ENCODE data around the gene IFNL4.
"Not testable (repeated sequence)": the region's sequence is repeated elsewhere in the genome, so short reads cannot be mapped to it uniquely, and the experiment has no call there.

The IFNL4 gene

DNA sequence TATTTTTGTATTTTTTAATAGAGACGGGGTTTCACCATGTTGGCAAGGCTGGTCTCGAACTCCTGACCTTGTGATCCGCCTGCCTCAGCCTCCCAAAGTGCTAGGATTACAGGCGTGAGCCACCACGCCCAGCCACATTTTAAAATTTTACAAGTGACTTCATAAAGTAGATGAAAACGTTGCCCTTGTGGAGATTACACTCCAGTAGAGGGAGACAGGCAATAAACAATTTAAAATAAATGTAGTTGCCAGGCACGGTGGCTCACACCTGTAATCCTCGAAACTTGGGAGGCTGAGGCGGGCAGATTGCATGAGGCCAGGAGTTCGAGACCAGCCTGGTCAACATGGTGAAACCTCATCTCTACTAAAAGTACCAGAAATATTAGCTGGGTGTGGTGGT lies 29.5 kb downstream of the IFNL4 start:
- DNase-seq = peak in 1 of 2 donors; percentile 23

DNA sequence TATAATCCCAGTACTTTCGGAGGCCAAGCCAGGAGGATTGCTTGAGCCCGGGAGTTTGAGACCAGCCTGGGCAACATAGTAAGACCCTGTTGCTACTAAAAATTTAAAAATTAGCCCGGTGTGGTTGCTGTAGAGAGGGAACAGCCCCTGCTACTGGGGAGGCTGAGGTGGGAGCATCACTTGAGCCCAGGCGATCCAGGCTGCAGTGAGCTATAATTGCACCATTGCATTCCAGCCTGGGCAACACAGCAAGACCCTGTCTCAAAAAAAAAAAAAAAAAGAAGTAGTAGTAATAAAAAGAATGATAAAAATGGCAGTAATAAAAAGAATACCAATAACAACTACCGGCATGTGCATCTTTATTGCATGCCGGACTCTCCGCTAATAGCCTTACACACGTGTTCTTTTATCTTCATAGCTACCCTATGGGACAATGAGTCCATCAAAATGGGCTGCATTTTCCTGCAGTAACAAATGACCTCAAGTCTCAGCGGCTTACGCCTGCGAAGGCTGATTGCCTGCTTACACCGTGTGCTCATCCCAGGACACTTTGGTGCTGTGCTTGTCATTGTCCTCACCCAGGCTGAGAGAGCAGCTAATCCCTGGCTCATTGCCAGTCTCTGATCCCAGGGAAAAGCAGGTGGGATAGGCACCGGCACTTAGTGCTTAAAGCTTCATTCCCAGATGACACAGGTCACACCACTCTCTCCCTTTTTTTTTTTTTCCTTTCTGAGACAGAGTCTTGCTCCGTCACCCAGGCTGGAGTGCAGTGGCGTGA lies 30.2 kb downstream of the IFNL4 start:
- no peak for DNase-seq

DNA sequence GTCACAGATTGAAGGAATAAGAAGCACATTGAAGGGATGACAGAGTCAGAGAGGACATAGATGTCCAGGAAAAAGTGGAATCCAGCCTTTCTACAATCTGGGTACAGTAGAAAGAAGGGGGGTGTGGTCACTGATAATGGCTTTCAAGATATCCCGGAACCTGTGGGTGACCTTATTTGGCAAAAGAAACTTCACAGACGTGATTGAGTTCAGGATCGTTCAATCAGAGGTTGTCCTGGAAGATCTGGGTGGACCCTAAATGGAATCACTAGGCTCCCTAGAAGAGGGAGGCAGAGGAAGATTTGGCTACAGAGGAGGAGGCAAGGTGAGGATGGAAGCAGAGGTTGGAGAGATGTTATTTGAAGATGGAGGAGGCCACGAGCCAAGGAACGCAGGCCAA lies 31.6 kb downstream of the IFNL4 start:
- no peak for DNase-seq

- DNase-seq = not testable (repeated sequence)
These were observed 33.3 kb downstream of the IFNL4 start for GRCh38 chr19:39215323-39215722.

DNA sequence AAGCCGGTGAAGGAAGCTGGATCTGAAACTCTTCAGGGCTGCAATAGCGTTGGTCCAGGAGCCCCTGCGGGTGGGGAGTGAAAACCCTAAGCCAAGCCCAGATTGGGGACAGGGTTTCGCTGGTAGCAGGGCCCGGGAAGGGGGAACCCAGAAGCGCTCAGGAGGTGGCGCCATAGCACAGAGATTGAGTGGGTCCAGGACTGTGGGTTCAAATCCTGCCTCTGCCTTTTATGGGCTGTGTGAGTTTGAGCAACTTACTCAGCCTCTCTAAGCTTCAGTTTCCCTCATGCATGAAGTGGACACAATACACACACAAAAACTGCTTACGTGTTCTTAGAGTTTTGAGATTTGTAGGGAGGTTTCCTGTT lies 36.3 kb downstream of the IFNL4 start:
- DNase-seq = peak; percentile 46 to 74

- DNase-seq = no peak
These were observed 36.8 kb downstream of the IFNL4 start for GRCh38 chr19:39211731-39212374.

DNA sequence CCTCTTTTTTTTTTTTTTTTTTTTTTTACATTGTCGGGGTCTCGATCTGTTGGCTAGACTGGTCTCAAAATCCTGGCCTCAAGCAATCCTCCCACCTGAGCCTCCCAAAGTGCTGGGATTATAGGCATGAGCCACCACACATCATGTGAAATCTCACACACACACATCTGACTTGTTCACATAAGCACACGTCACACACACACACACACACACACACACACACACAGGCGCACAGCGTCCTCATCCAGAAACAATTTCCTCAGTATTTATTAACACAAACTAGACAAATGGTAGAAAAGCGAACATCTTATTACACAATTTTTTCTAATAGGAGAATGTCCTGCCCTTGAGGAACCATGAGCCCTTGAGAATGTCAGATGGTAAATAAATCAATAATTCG lies 39.5 kb downstream of the IFNL4 start:
- DNase-seq = no peak

GRCh38 chr19:39208175-39208795 lies 40.4 kb downstream of the IFNL4 start:
- DNase-seq = no peak

GRCh38 chr19:39207293-39207836 lies 41.3 kb downstream of the IFNL4 start:
- DNase-seq = no peak

DNA sequence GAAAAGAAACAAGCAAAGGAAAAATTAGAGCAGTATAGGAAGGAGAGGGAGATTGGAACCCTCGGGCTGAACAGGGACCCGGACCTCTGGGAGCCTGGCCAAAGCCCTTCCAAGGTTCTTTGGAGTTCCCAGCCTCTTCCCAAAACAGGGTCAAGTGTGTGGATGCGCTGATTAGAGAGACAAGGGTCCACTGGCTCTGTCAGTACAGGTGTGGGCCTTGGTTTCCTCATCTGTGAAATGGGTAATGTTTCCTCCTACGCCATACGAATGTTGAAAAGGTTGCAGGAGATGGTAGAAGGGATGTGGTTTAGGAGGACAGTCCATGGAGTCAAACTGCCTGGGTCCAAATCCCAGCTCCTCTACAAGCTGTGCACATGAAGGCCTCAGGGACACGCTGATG lies 42.5 kb downstream of the IFNL4 start:
- DNase-seq = no peak

DNA sequence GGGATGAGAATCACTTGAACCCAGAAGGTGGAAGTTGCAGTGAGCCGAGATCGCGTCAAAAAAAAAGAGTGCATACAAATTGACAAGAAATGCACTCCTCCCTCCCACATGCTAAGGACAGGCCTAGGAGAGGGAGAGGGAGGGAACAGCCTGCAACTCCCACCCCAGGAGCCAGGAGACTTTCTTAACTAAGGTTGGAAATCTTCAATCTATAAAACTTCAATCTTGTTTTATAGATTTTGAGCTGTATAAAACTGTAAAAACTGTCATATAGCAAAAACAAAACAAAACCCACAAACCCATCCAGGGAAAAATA lies 43.2 kb downstream of the IFNL4 start:
- no peak for DNase-seq

GRCh38 chr19:39203372-39204341 lies 45.0 kb downstream of the IFNL4 start, which contains the start of gene SYCN:
TSS of gene SYCN (minus strand) at chr19:39204263. CDS start at chr19:39204254, 9 bp downstream.
- no peak for DNase-seq

GRCh38 chr19:39202998-39203355 lies 45.7 kb downstream of the IFNL4 start:
- no peak for DNase-seq

- no peak for DNase-seq
These were observed 47.9 kb downstream of the IFNL4 start for GRCh38 chr19:39200803-39201115.

- no peak for DNase-seq
These were observed 48.4 kb downstream of the IFNL4 start for GRCh38 chr19:39200066-39200802.

DNA sequence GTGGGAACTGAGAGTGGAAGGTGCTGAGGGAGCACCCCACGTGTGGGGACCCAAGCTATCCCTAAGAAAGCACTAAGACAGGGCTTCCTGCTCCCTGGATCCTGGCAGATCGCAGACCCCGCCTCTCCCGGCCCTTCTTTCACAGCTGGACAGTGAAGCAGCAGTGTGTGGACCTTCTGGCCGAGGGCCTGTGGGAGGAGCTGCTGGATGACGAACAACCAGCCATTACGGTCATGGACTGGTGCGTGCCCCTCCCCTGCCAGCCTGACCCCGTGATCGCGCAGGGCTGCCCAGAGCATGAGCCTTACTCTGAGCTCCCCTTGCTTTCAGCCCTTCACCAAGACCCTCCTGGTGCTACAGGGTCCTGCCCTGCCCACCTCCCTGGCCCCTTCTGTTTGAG lies 49.6 kb downstream of the IFNL4 start:
- DNase-seq = no peak

GRCh38 chr19:39197808-39198207 lies 50.8 kb downstream of the IFNL4 start:
- DNase-seq = no peak

GRCh38 chr19:39196860-39197562 lies 51.6 kb downstream of the IFNL4 start, which contains the start of gene NCCRP1:
TSS of gene NCCRP1 (plus strand) at chr19:39196964. CDS start at chr19:39196983, 19 bp downstream.
- DNase-seq = no peak

DNA sequence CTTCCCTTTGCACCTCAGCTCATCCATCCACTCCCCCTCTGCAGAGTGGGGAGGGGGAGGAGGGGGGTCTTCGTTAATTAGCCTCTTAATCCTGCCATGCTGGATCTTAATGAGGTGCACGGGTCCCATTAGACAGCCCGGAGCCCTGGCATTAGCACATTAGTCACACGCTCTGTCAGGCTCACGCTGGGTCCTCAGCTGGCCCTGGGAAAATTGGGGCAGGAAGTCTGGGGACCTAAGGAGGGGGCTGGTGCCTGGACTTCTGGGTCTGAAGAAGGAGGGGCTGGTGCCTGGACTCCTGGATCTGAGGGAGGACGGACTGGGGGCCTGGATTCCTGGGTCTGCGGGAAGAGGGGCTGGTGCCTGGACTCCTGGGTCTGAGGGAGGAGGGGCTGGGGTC lies 52.3 kb downstream of the IFNL4 start:
- no peak for DNase-seq
